ENCODE data around the gene PRSS22.

- TF ChIP-seq USF2 (IDR thresholded peaks at IDR 0.05; ENCODE audit: borderline replicate concordance, low read depth, low read length) = no peak
- no peak for TF ChIP-seq MAX (IDR thresholded peaks at IDR 0.05; ENCODE audit: low read depth)
- no peak for TF ChIP-seq CTCF (IDR thresholded peaks at IDR 0.05)
- no peak for TF ChIP-seq RCOR1 (IDR thresholded peaks at IDR 0.05; ENCODE audit: low read length)
Measured at GRCh38 chr16:2819939-2820835, 37.8 kb downstream of the PRSS22 start.

Measured in SK-N-SH (cell line).